Measurements from ENCODE around the gene DIAPH1.

The DIAPH1 gene

DNA sequence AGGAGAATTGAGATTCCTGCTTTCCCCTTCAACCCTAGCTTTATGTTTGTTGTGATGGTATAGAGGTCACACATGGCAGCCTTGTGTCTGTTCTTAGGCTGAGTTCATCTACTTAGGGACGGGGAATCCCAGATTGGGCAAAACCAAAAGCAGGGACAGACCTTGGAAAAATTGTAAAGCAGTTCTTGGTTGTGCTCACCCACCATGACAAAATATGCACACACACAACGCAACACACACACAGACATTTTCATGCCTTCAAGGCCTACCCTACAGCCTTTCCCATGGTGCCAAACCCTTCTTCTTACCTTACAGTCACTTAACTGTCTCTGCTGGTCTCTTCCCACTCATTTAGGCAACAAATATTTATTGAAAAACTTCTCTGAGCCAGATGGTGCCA lies 115.1 kb downstream of the DIAPH1 start:
- Histone ChIP-seq H3K27ac (ENCODE audit: poor library complexity, severe bottlenecking) (no peak overlapping the region), H3K4me1 (ENCODE audit: insufficient read depth, poor library complexity, severe bottlenecking) (peaks cover 8% of the 10 kb centered on the region), H3K9me3 (ENCODE audit: severe bottlenecking) (no peaks in the 10 kb centered on the region), H3K36me3 (ENCODE audit: low read depth) (no peaks in the 10 kb centered on the region; the same call in 1 of the 2 replicates), H3K27me3 (ENCODE audit: insufficient read depth, poor library complexity, severe bottlenecking) (no peaks in the 10 kb centered on the region), H3K4me3 (ENCODE audit: severe bottlenecking) (no peak overlapping the region)
- ATAC-seq (ENCODE audit: low read depth) (no peak), DNase-seq (ENCODE audit: low spot score) (no peak)
- TF ChIP-seq, protein P1, sequence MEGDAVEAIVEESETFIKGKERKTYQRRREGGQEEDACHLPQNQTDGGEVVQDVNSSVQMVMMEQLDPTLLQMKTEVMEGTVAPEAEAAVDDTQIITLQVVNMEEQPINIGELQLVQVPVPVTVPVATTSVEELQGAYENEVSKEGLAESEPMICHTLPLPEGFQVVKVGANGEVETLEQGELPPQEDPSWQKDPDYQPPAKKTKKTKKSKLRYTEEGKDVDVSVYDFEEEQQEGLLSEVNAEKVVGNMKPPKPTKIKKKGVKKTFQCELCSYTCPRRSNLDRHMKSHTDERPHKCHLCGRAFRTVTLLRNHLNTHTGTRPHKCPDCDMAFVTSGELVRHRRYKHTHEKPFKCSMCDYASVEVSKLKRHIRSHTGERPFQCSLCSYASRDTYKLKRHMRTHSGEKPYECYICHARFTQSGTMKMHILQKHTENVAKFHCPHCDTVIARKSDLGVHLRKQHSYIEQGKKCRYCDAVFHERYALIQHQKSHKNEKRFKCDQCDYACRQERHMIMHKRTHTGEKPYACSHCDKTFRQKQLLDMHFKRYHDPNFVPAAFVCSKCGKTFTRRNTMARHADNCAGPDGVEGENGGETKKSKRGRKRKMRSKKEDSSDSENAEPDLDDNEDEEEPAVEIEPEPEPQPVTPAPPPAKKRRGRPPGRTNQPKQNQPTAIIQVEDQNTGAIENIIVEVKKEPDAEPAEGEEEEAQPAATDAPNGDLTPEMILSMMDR (IDR thresholded peaks at IDR 0.05; ENCODE audit: poor library complexity, severe bottlenecking) = no peak

- Histone ChIP-seq H3K4me3 (ENCODE audit: severe bottlenecking) (no peak overlapping the region), H3K27ac (ENCODE audit: poor library complexity, severe bottlenecking) (no peak overlapping the region), H3K9me3 (ENCODE audit: severe bottlenecking) (no peaks in the 10 kb centered on the region), H3K4me1 (ENCODE audit: insufficient read depth, poor library complexity, severe bottlenecking) (no peaks in the 10 kb centered on the region), H3K27me3 (ENCODE audit: insufficient read depth, poor library complexity, severe bottlenecking) (no peaks in the 10 kb centered on the region), H3K36me3 (ENCODE audit: low read depth) (no peaks in the 10 kb centered on the region; the same call in 1 of the 2 replicates)
- TF ChIP-seq, protein P1 (IDR thresholded peaks at IDR 0.05; ENCODE audit: poor library complexity, severe bottlenecking) = no peak
- no peak for ATAC-seq (ENCODE audit: low read depth)
- DNase-seq (ENCODE audit: low spot score) = no peak
Measured at GRCh38 chr5:141501761-141502160, 117.0 kb downstream of the DIAPH1 start.

- Histone ChIP-seq H3K36me3 (ENCODE audit: low read depth) (no peaks in the 10 kb centered on the region; the same call in 1 of the 2 replicates), H3K27me3 (ENCODE audit: insufficient read depth, poor library complexity, severe bottlenecking) (no peaks in the 10 kb centered on the region), H3K4me1 (ENCODE audit: insufficient read depth, poor library complexity, severe bottlenecking) (no peaks in the 10 kb centered on the region), H3K4me3 (ENCODE audit: severe bottlenecking) (no peak overlapping the region), H3K27ac (ENCODE audit: poor library complexity, severe bottlenecking) (no peak overlapping the region), H3K9me3 (ENCODE audit: severe bottlenecking) (no peaks in the 10 kb centered on the region)
- DNase-seq (ENCODE audit: low spot score) (no peak), ATAC-seq (ENCODE audit: low read depth) (no peak)
- TF ChIP-seq, protein P1 (IDR thresholded peaks at IDR 0.05; ENCODE audit: poor library complexity, severe bottlenecking) = no peak
Measured at GRCh38 chr5:141496038-141496437, 122.8 kb downstream of the DIAPH1 start.

- no peaks in the 10 kb centered on the region for H3K4me1 ChIP-seq (ENCODE audit: insufficient read depth, poor library complexity, severe bottlenecking)
- no peaks in the 10 kb centered on the region; the same call in 1 of the 2 replicates for H3K36me3 ChIP-seq (ENCODE audit: low read depth)
- no peak overlapping the region for H3K4me3 ChIP-seq (ENCODE audit: severe bottlenecking)
- ATAC-seq (ENCODE audit: low read depth) (no peak), DNase-seq (ENCODE audit: low spot score) (no peak)
- TF ChIP-seq, protein P1 (IDR thresholded peaks at IDR 0.05; ENCODE audit: poor library complexity, severe bottlenecking) = no peak
- H3K27ac ChIP-seq (ENCODE audit: poor library complexity, severe bottlenecking) = no peak overlapping the region
- H3K9me3 ChIP-seq (ENCODE audit: severe bottlenecking) = no peaks in the 10 kb centered on the region
- no peaks in the 10 kb centered on the region for H3K27me3 ChIP-seq (ENCODE audit: insufficient read depth, poor library complexity, severe bottlenecking)
Measured at GRCh38 chr5:141495453-141495811, 123.4 kb downstream of the DIAPH1 start.

DNA sequence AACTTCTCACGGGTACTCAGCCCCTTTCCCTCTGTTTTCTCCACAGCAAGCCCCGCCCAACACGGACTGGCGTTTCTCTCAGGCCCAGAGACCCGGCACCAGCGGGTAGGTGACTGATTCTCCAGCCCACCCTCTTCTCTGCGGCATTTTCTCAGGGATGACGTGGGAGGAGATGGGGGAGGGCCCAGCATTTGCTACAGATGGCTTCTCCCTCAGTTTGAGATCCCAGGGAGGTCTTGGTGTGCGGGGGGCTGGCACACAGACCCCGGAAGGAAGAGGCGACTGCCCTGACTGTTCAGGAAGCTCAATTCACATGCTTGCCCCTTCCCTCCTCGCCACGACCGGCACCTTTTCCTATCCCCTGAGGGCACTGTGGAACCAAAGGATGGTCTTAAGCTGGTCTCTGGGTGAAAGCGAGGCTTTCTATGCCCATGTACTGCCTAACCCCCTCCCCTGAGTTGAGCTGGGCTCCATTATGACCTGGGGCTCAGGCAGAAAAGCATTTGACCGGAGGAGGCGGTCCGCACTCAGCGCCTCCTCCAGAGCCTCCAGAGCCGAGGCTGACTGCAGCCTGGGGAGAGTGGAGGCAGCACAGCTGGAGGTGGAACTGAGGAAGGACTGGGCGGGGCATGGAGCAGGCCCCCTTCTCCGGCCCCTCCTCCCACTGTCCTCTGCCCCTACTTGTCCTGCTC lies 123.9 kb downstream of the DIAPH1 start:
- H3K4me1 ChIP-seq (ENCODE audit: insufficient read depth, poor library complexity, severe bottlenecking) = no peaks in the 10 kb centered on the region
- H3K36me3 ChIP-seq (ENCODE audit: low read depth) = no peaks in the 10 kb centered on the region; the same call in 1 of the 2 replicates
- H3K9me3 ChIP-seq (ENCODE audit: severe bottlenecking) = no peaks in the 10 kb centered on the region
- DNase-seq (ENCODE audit: low spot score) (no peak), ATAC-seq (ENCODE audit: low read depth) (no peak)
- no peak overlapping the region for H3K4me3 ChIP-seq (ENCODE audit: severe bottlenecking)
- H3K27me3 ChIP-seq (ENCODE audit: insufficient read depth, poor library complexity, severe bottlenecking) = no peaks in the 10 kb centered on the region
- TF ChIP-seq, protein P1 (IDR thresholded peaks at IDR 0.05; ENCODE audit: poor library complexity, severe bottlenecking) = no peak
- H3K27ac ChIP-seq (ENCODE audit: poor library complexity, severe bottlenecking) = no peak overlapping the region

Measured in RWPE2 (cell line).